ENCODE data around the gene ARHGAP12.

Gene ARHGAP12

DNA sequence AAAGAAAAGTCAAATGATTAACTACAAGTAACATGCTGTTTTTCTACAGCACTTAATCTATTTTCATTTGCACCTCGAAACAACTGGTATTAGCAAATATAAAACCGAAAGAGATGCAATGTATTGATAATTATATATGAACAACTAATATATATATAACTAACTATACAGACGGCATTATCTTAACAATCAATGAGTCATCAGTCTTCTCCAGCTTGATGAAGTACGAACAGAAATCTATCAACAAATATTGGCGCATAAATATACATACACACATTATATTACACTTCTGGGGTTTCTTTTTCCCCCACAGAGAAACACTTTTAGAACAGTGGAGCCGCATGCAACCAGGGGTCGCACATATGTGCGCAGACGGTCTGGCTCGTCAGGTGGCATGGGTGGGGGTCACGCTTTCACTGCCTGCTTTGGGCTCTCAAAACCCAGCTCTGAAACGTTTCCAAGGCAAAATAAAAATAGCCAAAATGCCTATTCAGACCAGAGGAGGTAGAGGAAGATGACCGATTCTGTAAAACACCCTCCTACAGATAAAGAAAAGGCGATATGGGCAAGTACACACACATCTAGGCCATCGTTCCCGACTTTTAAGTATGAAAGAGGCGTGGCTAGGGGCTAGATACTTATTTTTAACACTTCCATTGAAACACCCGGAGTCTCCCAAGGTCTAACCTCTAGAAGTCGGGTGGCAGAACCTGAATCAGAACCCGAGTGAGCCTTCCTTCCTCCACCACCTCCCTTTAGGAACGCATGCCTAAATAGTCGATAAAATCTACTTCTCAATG, 1.7 kb downstream of the ARHGAP12 start:
- DNase-seq (ENCODE audit: extremely low read depth, low read depth), result no peak
- peak overlapping the region; percentile 86 for H3K4me3 ChIP-seq (replicated peaks; ENCODE audit: low read depth, low read length)
- TF ChIP-seq, protein P1, sequence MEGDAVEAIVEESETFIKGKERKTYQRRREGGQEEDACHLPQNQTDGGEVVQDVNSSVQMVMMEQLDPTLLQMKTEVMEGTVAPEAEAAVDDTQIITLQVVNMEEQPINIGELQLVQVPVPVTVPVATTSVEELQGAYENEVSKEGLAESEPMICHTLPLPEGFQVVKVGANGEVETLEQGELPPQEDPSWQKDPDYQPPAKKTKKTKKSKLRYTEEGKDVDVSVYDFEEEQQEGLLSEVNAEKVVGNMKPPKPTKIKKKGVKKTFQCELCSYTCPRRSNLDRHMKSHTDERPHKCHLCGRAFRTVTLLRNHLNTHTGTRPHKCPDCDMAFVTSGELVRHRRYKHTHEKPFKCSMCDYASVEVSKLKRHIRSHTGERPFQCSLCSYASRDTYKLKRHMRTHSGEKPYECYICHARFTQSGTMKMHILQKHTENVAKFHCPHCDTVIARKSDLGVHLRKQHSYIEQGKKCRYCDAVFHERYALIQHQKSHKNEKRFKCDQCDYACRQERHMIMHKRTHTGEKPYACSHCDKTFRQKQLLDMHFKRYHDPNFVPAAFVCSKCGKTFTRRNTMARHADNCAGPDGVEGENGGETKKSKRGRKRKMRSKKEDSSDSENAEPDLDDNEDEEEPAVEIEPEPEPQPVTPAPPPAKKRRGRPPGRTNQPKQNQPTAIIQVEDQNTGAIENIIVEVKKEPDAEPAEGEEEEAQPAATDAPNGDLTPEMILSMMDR (IDR thresholded peaks at IDR 0.05; ENCODE audit: low read depth, low read length, missing control alignments), result no peak

GRCh38 chr10:31926160-31926559, 2.5 kb downstream of the ARHGAP12 start:
- no peak overlapping the region; the same call in 1 of the 2 replicates for H3K4me3 ChIP-seq (replicated peaks; ENCODE audit: low read depth, low read length)
- TF ChIP-seq, protein P1 (IDR thresholded peaks at IDR 0.05; ENCODE audit: low read depth, low read length, missing control alignments), result no peak
- no peak for DNase-seq (ENCODE audit: extremely low read depth, low read depth)

GRCh38 chr10:31924833-31925232, 3.8 kb downstream of the ARHGAP12 start:
- TF ChIP-seq, protein P1 (IDR thresholded peaks at IDR 0.05; ENCODE audit: low read depth, low read length, missing control alignments), result no peak
- no peak for DNase-seq (ENCODE audit: extremely low read depth, low read depth)
- H3K4me3 ChIP-seq (replicated peaks; ENCODE audit: low read depth, low read length), result no peak overlapping the region

DNA sequence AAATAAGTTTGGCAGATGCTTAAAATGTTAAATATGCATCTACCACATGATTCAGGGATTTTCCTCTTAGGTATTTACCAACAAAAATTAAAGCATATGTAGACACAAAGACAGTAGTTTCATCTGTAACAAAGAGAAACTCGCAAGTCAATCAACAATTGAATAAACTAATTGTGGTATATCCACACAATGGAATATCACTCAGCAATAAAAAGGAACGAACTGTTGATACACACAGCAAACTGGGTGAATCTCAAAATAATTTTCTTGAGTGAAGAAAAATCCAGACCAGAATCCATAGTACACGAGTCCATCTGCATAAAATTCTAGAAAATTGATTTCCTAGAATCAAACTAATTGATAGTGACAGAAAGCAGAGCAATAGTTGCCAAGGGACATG, 5.2 kb downstream of the ARHGAP12 start:
- H3K4me3 ChIP-seq (replicated peaks; ENCODE audit: low read depth, low read length), result no peak overlapping the region
- DNase-seq (ENCODE audit: extremely low read depth, low read depth), result no peak
- TF ChIP-seq, protein P1 (IDR thresholded peaks at IDR 0.05; ENCODE audit: low read depth, low read length, missing control alignments), result no peak

DNA sequence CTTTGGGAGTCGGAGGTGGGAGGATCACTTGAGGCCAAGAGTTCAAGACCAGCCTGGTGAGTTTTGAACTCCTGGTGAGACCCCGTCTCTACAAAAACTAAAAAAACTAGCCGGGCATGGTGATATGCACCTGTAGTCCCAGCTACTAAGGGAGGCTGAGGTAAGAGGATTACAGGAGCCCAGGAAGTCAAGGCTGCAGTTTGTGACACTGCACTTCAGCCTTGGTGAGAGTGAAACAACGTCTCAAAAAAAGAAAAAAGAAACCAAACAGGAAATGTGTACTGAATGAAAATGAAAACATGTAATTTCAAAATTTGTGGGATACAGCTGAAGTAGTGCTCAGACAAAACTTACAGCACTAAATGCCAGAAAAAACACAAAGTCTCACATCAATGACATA, 7.6 kb downstream of the ARHGAP12 start:
- no peak for DNase-seq (ENCODE audit: extremely low read depth, low read depth)
- no peak overlapping the region for H3K4me3 ChIP-seq (replicated peaks; ENCODE audit: low read depth, low read length)
- TF ChIP-seq, protein P1 (IDR thresholded peaks at IDR 0.05; ENCODE audit: low read depth, low read length, missing control alignments), result no peak

DNA sequence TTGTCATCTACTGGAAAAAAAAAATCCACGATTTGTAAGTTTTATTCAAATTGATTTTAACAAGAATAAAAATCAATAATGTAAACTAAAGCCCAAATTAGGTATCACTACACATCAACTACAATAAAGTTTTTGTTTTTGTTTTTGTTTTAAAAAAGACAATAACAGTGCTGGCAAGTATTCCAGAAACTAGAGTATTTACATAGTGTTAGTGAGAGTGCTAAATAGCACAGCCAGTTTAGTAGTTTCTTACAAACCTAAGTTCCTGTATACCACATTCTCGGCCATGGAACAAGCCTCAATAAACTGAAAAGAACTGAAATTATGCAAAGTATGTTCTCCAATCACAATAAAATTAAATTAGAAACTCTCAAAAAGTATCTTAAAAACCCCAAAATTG, 8.1 kb downstream of the ARHGAP12 start:
- TF ChIP-seq, protein P1 (IDR thresholded peaks at IDR 0.05; ENCODE audit: low read depth, low read length, missing control alignments), result no peak
- H3K4me3 ChIP-seq (replicated peaks; ENCODE audit: low read depth, low read length), result no peak overlapping the region
- no peak for DNase-seq (ENCODE audit: extremely low read depth, low read depth)
